Fibroblast of mammary gland (primary cell): Measurements from ENCODE around the gene FAM229A.

Experiments
- DNase-seq: peaks from one replicate; pipeline ENCODE4 v3.0.0-alpha.2; 2010; ENCODE audit warnings: low read depth
- H3K4me3 ChIP-seq: 2 replicates; pipeline ENCODE4 v1.5.1; 2011; ENCODE audit warnings: low read depth, mild to moderate bottlenecking, low read length, moderate library complexity; ENCODE audit not compliant: control insufficient read depth
- CTCF ChIP-seq: conservative IDR thresholded peaks from 2 replicates; pipeline ENCODE4 v1.5.1; 2011; ENCODE audit warnings: low read depth, low read length, inconsistent platforms; ENCODE audit not compliant: control insufficient read depth, insufficient read depth

Gene FAM229A

GRCh38 chr1:32362474-32363313 is at the start of gene FAM229A, which contains the start of gene TSSK3:
TSS of gene FAM229A (minus strand) at chr1:32362485. CDS start at chr1:32362091, 394 bp downstream.
TSS of gene TSSK3 (plus strand) at chr1:32362539. CDS start at chr1:32362702, 163 bp downstream.
- DNase-seq, result no peak
- peak within 1 kb of the TSS; percentile 17 for H3K4me3 ChIP-seq
- no peak for TF ChIP-seq CTCF

- no peak for TF ChIP-seq CTCF
- no peak overlapping the region for H3K4me3 ChIP-seq
- no peak for DNase-seq
Observed at GRCh38 chr1:32411261-32411660, 49.0 kb upstream of the FAM229A start.

- no peak for TF ChIP-seq CTCF
- DNase-seq, result no peak
- H3K4me3 ChIP-seq, result no peak overlapping the region
Observed at GRCh38 chr1:32406629-32407111, 44.4 kb upstream of the FAM229A start.

- TF ChIP-seq CTCF, result no peak
- no peak for DNase-seq
- H3K4me3 ChIP-seq, result no peak overlapping the region
Observed at GRCh38 chr1:32405672-32406467, 43.6 kb upstream of the FAM229A start.

- no peak for TF ChIP-seq CTCF
- no peak overlapping the region for H3K4me3 ChIP-seq
- no peak for DNase-seq
Observed at GRCh38 chr1:32404946-32405345, 42.7 kb upstream of the FAM229A start.

- TF ChIP-seq CTCF, result peak; percentile 91
- peak; percentile 95 for DNase-seq
- H3K4me3 ChIP-seq, result no peak overlapping the region
Observed at GRCh38 chr1:32400876-32401631, 38.8 kb upstream of the FAM229A start.
